Esophagus squamous epithelium (tissue), 4 donors: Measurements from ENCODE around the gene DNAAF5.
"Not testable (repeated sequence)": the region's sequence is repeated elsewhere in the genome, so short reads cannot be mapped to it uniquely, and the experiment has no call there.

Source experiments
- POLR2A ChIP-seq, 4 donors: fragments of 450-650 bp; IDR thresholded peaks; one replicate each; pipeline ENCODE4 v1.6.1; 2017; ENCODE audit warnings: antibody characterized with exemption in 4 of 4, mild to moderate bottlenecking in 4 of 4, moderate library complexity in 3 of 4
- TF ChIP-seq, protein P1 (sequence below), 6 experiments: fragments of 450-650 bp in 4 of 6; fragments of 200-600 bp in 2 of 6; sonication (generic) in 2 of 6; IDR thresholded peaks; one replicate each; pipeline ENCODE4 v1.5.1; 2016 to 2019; ENCODE audit warnings: antibody characterized with exemption in 6 of 6, mild to moderate bottlenecking in 4 of 6, moderate library complexity in 4 of 6

DNA sequence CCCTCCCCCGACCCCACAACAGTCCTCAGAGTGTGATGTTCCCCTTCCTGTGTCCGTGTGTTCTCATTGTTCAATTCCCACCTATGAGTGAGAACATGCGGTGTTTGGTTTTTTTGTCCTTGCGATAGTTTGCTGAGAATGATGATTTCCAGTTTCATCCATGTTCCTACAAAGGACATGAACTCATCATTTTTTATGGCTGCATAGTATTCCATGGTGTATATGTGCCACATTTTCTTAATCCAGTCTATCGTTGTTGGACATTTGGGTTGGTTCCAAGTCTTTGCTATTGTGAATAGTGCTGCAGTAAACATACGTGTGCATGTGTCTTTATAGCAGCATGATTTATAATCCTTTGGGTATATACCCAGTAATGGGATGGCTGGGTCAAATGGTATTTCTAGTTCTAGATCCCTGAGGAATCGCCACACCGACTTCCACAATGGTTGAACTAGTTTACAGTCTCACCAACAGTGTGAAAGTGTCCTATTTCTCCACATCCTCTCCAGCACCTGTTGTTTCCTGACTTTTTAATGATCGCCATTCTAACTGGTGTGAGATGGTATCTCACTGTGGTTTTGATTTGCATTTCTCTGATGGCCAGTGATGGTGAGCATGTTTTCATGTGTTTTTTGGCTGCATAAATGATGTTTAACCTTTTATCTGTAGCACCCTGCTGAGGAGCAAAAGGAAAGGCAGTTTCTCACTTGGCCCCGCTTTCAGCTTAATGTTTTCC, 70.1 kb downstream of the DNAAF5 start:
- TF ChIP-seq, protein P1, sequence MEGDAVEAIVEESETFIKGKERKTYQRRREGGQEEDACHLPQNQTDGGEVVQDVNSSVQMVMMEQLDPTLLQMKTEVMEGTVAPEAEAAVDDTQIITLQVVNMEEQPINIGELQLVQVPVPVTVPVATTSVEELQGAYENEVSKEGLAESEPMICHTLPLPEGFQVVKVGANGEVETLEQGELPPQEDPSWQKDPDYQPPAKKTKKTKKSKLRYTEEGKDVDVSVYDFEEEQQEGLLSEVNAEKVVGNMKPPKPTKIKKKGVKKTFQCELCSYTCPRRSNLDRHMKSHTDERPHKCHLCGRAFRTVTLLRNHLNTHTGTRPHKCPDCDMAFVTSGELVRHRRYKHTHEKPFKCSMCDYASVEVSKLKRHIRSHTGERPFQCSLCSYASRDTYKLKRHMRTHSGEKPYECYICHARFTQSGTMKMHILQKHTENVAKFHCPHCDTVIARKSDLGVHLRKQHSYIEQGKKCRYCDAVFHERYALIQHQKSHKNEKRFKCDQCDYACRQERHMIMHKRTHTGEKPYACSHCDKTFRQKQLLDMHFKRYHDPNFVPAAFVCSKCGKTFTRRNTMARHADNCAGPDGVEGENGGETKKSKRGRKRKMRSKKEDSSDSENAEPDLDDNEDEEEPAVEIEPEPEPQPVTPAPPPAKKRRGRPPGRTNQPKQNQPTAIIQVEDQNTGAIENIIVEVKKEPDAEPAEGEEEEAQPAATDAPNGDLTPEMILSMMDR (IDR thresholded peaks at IDR 0.05): not testable (repeated sequence)
- TF ChIP-seq POLR2A (IDR thresholded peaks at IDR 0.05): not testable (repeated sequence)
